HCT116 (cell line): ENCODE data around the gene CFAP74. TPM values are rescaled to one million over a fixed set of nuclear protein-coding genes. Genes with fewer than 3 reads are reported as not detected.

Source experiments
- ATAC-seq: fragments of 200-7000 bp; cut with Tn5 transposase; 2 replicates; pipeline ENCODE4 v1.9.1; 2020; ENCODE audit warnings: mild to moderate bottlenecking, moderate library complexity
- BruUV-seq: library from RNA; stranded (reverse); fragments of 400-500 nt; replicated peaks from 2 replicates; lab custom pipeline; 2021; lab: Mats Ljungman, UMichigan
- CTCF ChIA-PET: fragments of 300-600 bp; sonication (Branson Sonifier 250); formaldehyde crosslinking; loops from one replicate; lab custom pipeline; 2021; ENCODE audit warnings: antibody characterized with exemption; lab: Charles Lee
- POLR2A ChIA-PET: fragments of 300-600, 350-600 bp; sonication (Branson Sonifier 250); formaldehyde crosslinking; loops from one replicate; lab custom pipeline; 2021; ENCODE audit warnings: antibody characterized with exemption; lab: Charles Lee
- RAD21 ChIA-PET, 2 experiments: fragments of 300-600 bp; sonication (Branson Sonifier 250); formaldehyde crosslinking; loops; one replicate each; lab custom pipeline; 2023; ENCODE audit warnings: low total read pairs in 2 of 2; ENCODE audit not compliant: uncharacterized antibody in 2 of 2, unreplicated experiment in 2 of 2, low non-redundant PET in 1 of 2; lab: Charles Lee
- DNase-seq: peaks from one replicate; pipeline ENCODE4 v3.0.0-alpha.2; 2010; ENCODE audit warnings: low read depth, low spot score
- H2AFZ ChIP-seq: fragments of 200-600 bp; shearing (Covaris generic), sonication (generic); 2 replicates; pipeline ENCODE4 v1.6.1; 2017; ENCODE audit warnings: low read depth, mixed run types, mixed read lengths, antibody characterized with exemption, low read length; ENCODE audit not compliant: poor library complexity, severe bottlenecking
- H3K27ac ChIP-seq: 2 replicates; pipeline ENCODE4 v1.5.1; 2012; ENCODE audit warnings: low read depth, low read length
- H3K27me3 ChIP-seq: fragments of 200-600 bp; sonication (generic); 2 replicates; pipeline ENCODE4 v1.6.1; 2016; ENCODE audit warnings: mixed run types, low read length, mixed read lengths; ENCODE audit not compliant: insufficient read depth
- H3K36me3 ChIP-seq, 2 experiments: fragments of 200-500 bp in 1 of 2; fragments of 200-600 bp in 1 of 2; sonication (Bioruptor generic) in 1 of 2; sonication (generic) in 1 of 2; 2 replicates each; pipeline versions ENCODE4 v1.5.1 to v1.6.1; 2014 to 2016; ENCODE audit warnings: low read length in 2 of 2, inconsistent platforms in 1 of 2, mixed read lengths in 1 of 2, mixed run types in 1 of 2; ENCODE audit not compliant: insufficient read depth in 2 of 2, control insufficient read depth in 1 of 2
- H3K4me1 ChIP-seq, 2 experiments: fragments of 200-600 bp in 1 of 2; sonication (generic) in 1 of 2; 2 replicates each; pipeline versions ENCODE4 v1.5.1 to v1.6.1; 2012 to 2017; ENCODE audit warnings: low read length in 2 of 2, inconsistent platforms in 1 of 2, mild to moderate bottlenecking in 1 of 2, mixed read lengths in 1 of 2, mixed run types in 1 of 2, moderate library complexity in 1 of 2; ENCODE audit not compliant: insufficient read depth in 2 of 2, control insufficient read depth in 1 of 2
- H3K4me2 ChIP-seq: fragments of 200-600 bp; sonication (generic); 2 replicates; pipeline ENCODE4 v1.6.1; 2017; ENCODE audit warnings: mixed run types, low read length, mixed read lengths
- H3K4me3 ChIP-seq, 2 experiments: fragments of 200-600 bp in 1 of 2; sonication (generic) in 1 of 2; replicated peaks in 1 of 2; 2 replicates each; pipeline ENCODE4 v1.5.1; 2011 to 2016; ENCODE audit warnings: low read length in 2 of 2, control low read depth in 1 of 2, low read depth in 1 of 2, mild to moderate bottlenecking in 1 of 2, mixed read lengths in 1 of 2, mixed run types in 1 of 2
- H3K79me2 ChIP-seq: fragments of 200-600 bp; sonication (generic); 2 replicates; pipeline ENCODE4 v1.6.1; 2017; ENCODE audit warnings: mild to moderate bottlenecking, mixed run types, low read length, moderate library complexity, mixed read lengths; ENCODE audit not compliant: insufficient read depth
- H3K9ac ChIP-seq: fragments of 200-600 bp; sonication (generic); 2 replicates; pipeline ENCODE4 v1.6.1; 2016; ENCODE audit warnings: low read length, mixed read lengths
- H3K9me2 ChIP-seq: fragments of 200-600 bp; sonication (generic), shearing (Covaris generic); 2 replicates; pipeline ENCODE4 v1.6.1; 2017; ENCODE audit warnings: mixed run types, mild to moderate bottlenecking, moderate library complexity; ENCODE audit not compliant: insufficient read depth
- H3K9me3 ChIP-seq, 2 experiments: fragments of 200-500 bp in 1 of 2; fragments of 200-600 bp in 1 of 2; sonication (Bioruptor generic) in 1 of 2; sonication (generic) in 1 of 2; 2 replicates each; pipeline ENCODE4 v1.6.1; 2014 to 2017; ENCODE audit warnings: low read length in 2 of 2, mixed read lengths in 2 of 2, inconsistent platforms in 1 of 2, low read depth in 1 of 2, mild to moderate bottlenecking in 1 of 2, mixed run types in 1 of 2, moderate library complexity in 1 of 2; ENCODE audit not compliant: control insufficient read depth in 1 of 2, insufficient read depth in 1 of 2
- H4K20me1 ChIP-seq: fragments of 200-600 bp; sonication (generic), shearing (Covaris generic); 2 replicates; pipeline ENCODE4 v1.6.1; 2017; ENCODE audit warnings: mixed run types, mild to moderate bottlenecking, moderate library complexity; ENCODE audit not compliant: insufficient read depth
- ATF3 ChIP-seq: IDR thresholded peaks from 2 replicates; pipeline ENCODE4 v1.6.1; 2012
- CBX3 ChIP-seq: IDR thresholded peaks from 2 replicates; pipeline ENCODE4 v1.6.1; 2012; ENCODE audit warnings: low read depth
- EZH2phosphoT487 ChIP-seq: fragments of 200-600 bp; IDR thresholded peaks from 2 replicates; pipeline ENCODE4 v1.6.1; 2018; ENCODE audit warnings: antibody characterized with exemption, borderline replicate concordance
- FOSL1 ChIP-seq: IDR thresholded peaks from 2 replicates; pipeline ENCODE4 v1.6.1; 2012; ENCODE audit warnings: low read depth
- JUND ChIP-seq: IDR thresholded peaks from 2 replicates; pipeline ENCODE4 v1.6.1; 2012
- POLR2AphosphoS5 ChIP-seq: IDR thresholded peaks from 2 replicates; pipeline ENCODE4 v1.6.1; 2011; ENCODE audit warnings: mild to moderate bottlenecking, low read depth, low read length, moderate library complexity
- RAD21 ChIP-seq: IDR thresholded peaks from 2 replicates; pipeline ENCODE4 v1.6.1; 2012; ENCODE audit warnings: low read depth, mild to moderate bottlenecking
- REST ChIP-seq: IDR thresholded peaks from 2 replicates; pipeline ENCODE4 v1.6.1; 2012; ENCODE audit warnings: low read depth
- ZFX ChIP-seq: fragments of 450-650 bp; IDR thresholded peaks from 2 replicates; pipeline ENCODE4 v1.6.1; 2017
- ZNF274 ChIP-seq: fragments of 200-500 bp; sonication (Bioruptor generic); IDR thresholded peaks from 2 replicates; pipeline ENCODE4 v1.6.1; 2014; ENCODE audit warnings: mild to moderate bottlenecking, low read depth, low read length, inconsistent platforms
- intact Hi-C: fragments of 100-400 bp; cut with micrococcal nuclease; formaldehyde crosslinking; loops from 2 replicates; pipeline ENCODE4 v1.10.0; 2022
- total RNA-seq: library from RNA; stranded (reverse); gene quantifications from one replicate; pipeline ENCODE4 v1.2.1, GENCODE V29; 2021; ENCODE audit not compliant: unreplicated experiment
- TF ChIP-seq, protein P1 (sequence below): IDR thresholded peaks from 2 replicates; pipeline ENCODE4 v1.6.1; 2012
- TF ChIP-seq, protein P2 (sequence below): IDR thresholded peaks from 2 replicates; pipeline ENCODE4 v1.6.1; 2011; ENCODE audit warnings: mild to moderate bottlenecking, low read length, moderate library complexity; ENCODE audit not compliant: insufficient replicate concordance; ENCODE audit errors: extremely low read depth

CFAP74 gene
- total RNA-seq, 1 experiment from 2014 or later: 4.9 TPM

- Histone ChIP-seq H3K27ac (no peak overlapping the region), H3K4me2 (no peak overlapping the region), H3K9ac (no peak overlapping the region), H3K4me3 (no peak overlapping the region), H2AFZ (no peak overlapping the region), H3K9me3 (peaks cover 0 to 9% of the 10 kb centered on the region in 2 experiments; a peak in 1 of 4 replicates), H3K9me2 (no peaks in the 10 kb centered on the region), H3K36me3 (no peaks in the 10 kb centered on the region), H3K79me2 (no peaks in the 10 kb centered on the region), H4K20me1 (no peaks in the 10 kb centered on the region), H3K4me1 (no peaks in the 10 kb centered on the region), H3K27me3 (no peaks in the 10 kb centered on the region)
- POLR2A ChIA-PET: no interaction called here
- TF ChIP-seq ATF3 (no peak), POLR2AphosphoS5 (no peak), RAD21 (no peak), JUND (no peak), REST (no peak), ZFX (no peak), EZH2phosphoT487 (no peak), FOSL1 (no peak), ZNF274 (no peak), CBX3 (no peak)
- TF ChIP-seq, protein P1, sequence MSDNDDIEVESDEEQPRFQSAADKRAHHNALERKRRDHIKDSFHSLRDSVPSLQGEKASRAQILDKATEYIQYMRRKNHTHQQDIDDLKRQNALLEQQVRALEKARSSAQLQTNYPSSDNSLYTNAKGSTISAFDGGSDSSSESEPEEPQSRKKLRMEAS: no peak
- TF ChIP-seq, protein P2, sequence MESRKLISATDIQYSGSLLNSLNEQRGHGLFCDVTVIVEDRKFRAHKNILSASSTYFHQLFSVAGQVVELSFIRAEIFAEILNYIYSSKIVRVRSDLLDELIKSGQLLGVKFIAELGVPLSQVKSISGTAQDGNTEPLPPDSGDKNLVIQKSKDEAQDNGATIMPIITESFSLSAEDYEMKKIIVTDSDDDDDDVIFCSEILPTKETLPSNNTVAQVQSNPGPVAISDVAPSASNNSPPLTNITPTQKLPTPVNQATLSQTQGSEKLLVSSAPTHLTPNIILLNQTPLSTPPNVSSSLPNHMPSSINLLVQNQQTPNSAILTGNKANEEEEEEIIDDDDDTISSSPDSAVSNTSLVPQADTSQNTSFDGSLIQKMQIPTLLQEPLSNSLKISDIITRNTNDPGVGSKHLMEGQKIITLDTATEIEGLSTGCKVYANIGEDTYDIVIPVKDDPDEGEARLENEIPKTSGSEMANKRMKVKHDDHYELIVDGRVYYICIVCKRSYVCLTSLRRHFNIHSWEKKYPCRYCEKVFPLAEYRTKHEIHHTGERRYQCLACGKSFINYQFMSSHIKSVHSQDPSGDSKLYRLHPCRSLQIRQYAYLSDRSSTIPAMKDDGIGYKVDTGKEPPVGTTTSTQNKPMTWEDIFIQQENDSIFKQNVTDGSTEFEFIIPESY: no peak
- CTCF ChIA-PET: no interaction called here
- intact Hi-C loops: no loop called here
- ATAC-seq: no peak
- DNase-seq: no peak
- no TSS peak for BruUV-seq
- RAD21 ChIA-PET: no interaction called here
These were observed 73.7 kb downstream of the CFAP74 start for GRCh38 chr1:1929639-1930545.
